LoVo (cell line): ENCODE measurements around the gene FAM149B1.

ENCODE experiments used
- DNase-seq: peaks from one replicate; pipeline ENCODE4 v3.0.0-alpha.2; 2016; ENCODE audit warnings: low spot score

Gene FAM149B1

DNA sequence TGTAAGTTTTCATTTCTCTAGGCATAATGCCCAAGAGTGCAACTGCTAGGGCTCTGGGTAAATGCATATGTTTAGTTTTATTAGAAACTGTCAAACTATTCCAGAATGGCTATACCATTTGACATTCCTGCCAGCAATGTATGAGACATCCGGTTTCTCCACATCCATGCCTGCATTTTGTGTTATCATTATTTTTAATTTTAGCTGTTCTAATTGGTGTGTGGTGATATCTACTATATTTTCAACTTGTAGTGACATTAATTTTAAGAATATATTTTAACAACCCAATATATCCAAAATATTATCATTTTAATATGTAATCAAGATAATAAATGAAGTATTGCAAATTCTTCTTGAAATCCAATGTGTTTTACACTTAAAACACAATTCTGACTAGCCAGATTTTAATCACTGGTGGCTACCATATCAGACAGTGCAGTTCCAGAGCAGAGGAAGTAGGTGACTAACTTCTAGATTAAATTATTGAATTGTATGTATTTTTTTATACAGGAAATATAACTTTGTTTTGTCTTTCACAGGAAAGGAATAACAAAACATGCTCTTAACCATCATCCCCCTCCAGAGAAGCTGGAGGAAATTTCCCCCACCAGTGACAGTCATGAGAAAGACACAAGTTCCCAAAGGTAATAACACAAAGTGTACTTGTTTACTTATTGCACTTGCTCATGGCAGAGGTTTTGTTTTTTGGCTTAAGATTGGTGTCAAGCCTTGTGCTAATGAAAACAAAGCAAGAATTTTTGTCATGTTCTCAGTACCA, 6.4 kb downstream of the FAM149B1 start:
- no peak for DNase-seq

DNA sequence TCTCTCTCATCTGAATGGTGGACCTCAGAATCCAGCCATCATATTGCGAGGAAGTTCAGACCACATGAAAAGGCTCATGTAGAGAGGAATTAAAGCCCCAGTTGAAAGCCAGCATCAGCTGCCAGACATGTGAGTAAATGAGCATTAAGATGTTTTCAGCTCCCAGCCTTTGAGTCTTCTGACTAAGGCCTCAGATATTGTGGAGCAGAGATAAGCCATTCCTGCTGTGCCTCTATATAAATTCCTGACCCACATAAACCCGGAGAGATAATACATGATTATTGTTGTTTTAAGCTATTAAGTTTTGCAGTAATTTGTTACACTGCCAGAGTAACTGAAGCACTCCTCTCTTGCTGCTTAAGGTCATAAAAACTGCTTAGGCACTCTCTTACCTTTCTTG, 14.6 kb downstream of the FAM149B1 start:
- DNase-seq = peak; percentile 15

DNA sequence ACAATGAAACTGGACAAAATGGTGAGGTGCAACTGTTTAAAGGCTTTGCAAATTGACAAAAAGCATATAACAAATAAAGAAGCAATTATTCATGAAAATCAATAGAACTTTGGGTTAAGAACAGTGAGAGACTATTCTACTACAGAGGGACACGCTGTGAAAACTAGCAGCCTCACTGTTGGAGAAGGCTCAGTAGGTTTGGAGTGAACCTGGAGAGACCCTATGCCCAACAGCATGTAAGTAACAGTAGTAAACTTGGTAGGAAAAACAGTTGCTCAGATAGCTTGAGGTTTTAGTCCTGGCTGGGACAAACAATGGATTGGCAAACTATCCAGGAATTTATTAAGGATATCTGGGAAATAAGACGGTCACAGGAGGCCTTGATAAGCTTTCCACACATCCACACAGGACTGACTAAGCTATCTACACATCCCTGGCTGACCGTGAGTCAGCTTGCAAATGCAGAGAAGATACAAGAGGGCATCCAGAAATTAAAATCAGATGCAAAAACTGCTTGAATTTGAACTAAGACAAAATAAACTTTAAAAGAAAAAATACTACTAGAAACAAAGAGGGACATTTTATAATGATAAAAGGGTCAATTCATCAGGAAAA, 15.9 kb downstream of the FAM149B1 start:
- DNase-seq = no peak

- no peak for DNase-seq
Measured at GRCh38 chr10:73186266-73186665, 18.3 kb downstream of the FAM149B1 start.

GRCh38 chr10:73190188-73190587, 22.3 kb downstream of the FAM149B1 start:
- no peak for DNase-seq

- DNase-seq = no peak
Measured at GRCh38 chr10:73205081-73205480, 37.2 kb downstream of the FAM149B1 start.

DNA sequence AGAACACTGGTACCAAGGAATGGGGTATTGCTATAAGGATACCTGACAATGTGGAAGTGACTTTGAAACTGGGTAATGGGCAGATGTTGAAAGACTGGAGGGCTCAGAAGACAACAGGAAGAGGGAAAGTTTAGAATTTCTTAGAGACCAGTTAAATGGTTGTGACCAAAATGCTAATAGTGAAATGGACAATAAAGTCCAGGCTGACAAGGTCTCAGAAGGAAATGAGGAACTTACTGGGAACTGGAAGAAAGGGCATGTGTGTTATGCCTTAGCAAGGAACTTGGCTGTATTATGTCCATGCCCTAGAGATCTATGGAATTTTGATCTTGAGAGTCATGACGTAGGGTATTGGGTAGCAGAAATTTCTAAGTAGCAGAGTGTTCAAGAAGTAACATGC, 38.0 kb downstream of the FAM149B1 start:
- DNase-seq = no peak

DNA sequence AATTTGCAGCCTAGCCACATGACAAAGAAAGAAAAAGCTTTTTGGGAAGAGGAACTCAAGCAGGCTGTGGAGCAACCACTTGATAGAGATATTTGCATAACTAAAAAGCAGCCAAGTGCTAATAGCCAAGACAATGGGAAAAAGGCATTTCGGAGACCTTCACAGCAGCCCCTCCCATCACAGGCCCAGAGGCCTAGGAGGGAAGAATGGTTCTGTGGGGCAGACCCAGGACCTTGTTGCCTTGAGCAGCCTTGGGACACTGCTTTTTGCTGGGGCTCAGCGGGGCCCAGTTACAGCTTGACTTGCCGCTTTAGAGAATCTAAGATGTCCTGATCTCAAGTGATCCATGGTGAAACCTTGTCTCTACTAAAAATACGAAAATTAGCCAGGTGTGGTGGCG, 38.5 kb downstream of the FAM149B1 start:
- DNase-seq = no peak

GRCh38 chr10:73207883-73208282, 40.0 kb downstream of the FAM149B1 start:
- DNase-seq = no peak

- no peak for DNase-seq
Measured at GRCh38 chr10:73209705-73210104, 41.8 kb downstream of the FAM149B1 start.

DNA sequence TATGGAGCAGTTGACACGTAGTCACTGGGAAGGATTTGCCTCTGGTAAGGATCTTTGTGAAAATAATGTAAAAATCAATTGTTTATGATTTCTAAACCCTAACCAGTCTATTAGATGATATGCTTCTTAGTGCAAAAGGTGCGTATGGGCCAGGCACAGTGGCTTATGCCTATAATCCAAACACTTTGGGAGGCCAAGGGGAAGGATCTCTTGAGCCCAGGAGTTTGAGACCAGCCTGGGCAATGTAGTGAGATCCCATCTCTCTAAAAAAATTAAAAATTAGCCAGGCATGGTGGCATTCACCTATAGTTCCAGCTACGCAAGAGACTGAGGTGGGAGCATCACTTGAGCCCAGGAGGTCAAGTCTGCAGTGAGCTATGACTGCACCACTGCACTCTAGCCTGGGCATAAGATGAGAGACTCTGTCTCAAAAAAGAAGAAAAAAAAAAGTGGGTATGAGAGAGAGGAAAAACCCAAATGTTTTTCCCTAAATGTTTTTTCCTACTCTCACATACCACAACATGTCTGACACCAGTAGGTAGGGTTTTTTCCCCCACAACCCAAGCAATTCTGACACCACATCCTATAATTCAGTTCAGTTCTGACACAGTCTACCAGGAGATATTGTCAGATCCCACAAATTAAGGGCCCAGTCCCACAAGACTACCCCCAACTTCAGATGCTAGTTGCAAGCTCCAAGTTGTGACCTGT, 42.6 kb downstream of the FAM149B1 start:
- no peak for DNase-seq

GRCh38 chr10:73211106-73211811, 43.3 kb downstream of the FAM149B1 start:
- no peak for DNase-seq

DNA sequence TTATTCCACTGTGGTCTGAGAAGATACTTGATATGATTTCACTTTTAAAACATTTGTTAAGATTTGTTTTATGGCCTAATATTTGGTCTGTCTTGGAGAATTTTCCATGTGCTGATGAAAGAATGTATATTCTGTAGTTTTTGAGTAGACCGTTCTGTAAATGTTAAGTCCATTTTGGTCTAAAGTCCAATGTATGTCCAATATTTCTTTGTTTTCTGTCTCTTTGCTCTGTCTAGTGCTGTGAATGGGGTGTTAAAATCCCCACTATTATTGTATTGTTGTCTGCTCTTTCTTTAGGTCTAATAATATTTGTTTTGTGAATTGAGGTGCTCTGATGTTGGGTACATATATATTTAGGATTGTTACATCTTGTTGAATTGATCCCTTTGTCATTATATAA, 47.8 kb downstream of the FAM149B1 start:
- DNase-seq = no peak

- DNase-seq = no peak
Measured at GRCh38 chr10:73217628-73218027, 49.7 kb downstream of the FAM149B1 start.

GRCh38 chr10:73218431-73219191, 50.7 kb downstream of the FAM149B1 start:
- DNase-seq = no peak

GRCh38 chr10:73219384-73219783, 51.5 kb downstream of the FAM149B1 start:
- no peak for DNase-seq

- DNase-seq = no peak
Measured at GRCh38 chr10:73220989-73221388, 53.1 kb downstream of the FAM149B1 start.

GRCh38 chr10:73225518-73225917, 57.6 kb downstream of the FAM149B1 start:
- DNase-seq = no peak

DNA sequence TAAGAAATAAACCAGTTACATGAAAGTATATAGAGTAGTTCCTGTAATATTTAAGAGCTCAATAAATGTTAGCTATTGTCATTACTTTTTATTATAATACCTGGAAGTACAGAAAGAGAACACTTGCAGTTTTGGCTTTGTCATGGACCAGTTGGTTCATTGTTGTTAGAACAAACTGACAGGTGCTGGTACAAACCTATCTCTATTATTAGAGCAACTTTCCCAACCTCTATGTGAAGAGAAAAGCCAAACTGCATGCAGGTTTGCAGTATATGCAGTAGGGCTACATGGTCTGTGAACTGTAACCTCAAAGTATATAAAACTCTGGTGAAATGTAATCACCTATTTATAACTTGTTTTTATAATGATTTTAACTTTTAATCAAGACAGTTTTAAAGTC, 58.7 kb downstream of the FAM149B1 start:
- DNase-seq = no peak

- DNase-seq = no peak
Measured at GRCh38 chr10:73228247-73228646, 60.3 kb downstream of the FAM149B1 start.

GRCh38 chr10:73229567-73229966, 61.6 kb downstream of the FAM149B1 start:
- DNase-seq = no peak

GRCh38 chr10:73232887-73233286, 65.0 kb downstream of the FAM149B1 start:
- no peak for DNase-seq
